IPS-18c (cell line): ENCODE results near the gene INPP5A.
"Not testable (repeated sequence)": the region's sequence is repeated elsewhere in the genome, so short reads cannot be mapped to it uniquely, and the experiment has no call there.

ENCODE experiments used
- H3K4me3 ChIP-seq: 2 replicates; pipeline ENCODE4 v1.7.0; 2013; ENCODE audit warnings: low read depth, mild to moderate bottlenecking, low read length, moderate library complexity; ENCODE audit not compliant: insufficient read depth
- H3K9me3 ChIP-seq: one replicate; pipeline ENCODE4 v1.6.1; 2013; ENCODE audit warnings: mild to moderate bottlenecking, low read length, moderate library complexity; ENCODE audit not compliant: control insufficient read depth, insufficient read depth

The INPP5A gene

GRCh38 chr10:132500781-132501415 is 36.7 kb upstream of the INPP5A start:
- H3K9me3 ChIP-seq = no peaks in the 10 kb centered on the region

GRCh38 chr10:132502544-132503300 is 34.9 kb upstream of the INPP5A start:
- Histone ChIP-seq H3K4me3 (no peak overlapping the region), H3K9me3 (no peaks in the 10 kb centered on the region)

More at GRCh38 chr10:132500781-132501415, 36.7 kb upstream of the INPP5A start:
- no peak overlapping the region for H3K4me3 ChIP-seq

- no peak overlapping the region for H3K4me3 ChIP-seq
- no peaks in the 10 kb centered on the region for H3K9me3 ChIP-seq
These were observed 33.8 kb upstream of the INPP5A start for GRCh38 chr10:132503581-132504421.

- Histone ChIP-seq H3K9me3 (no peaks in the 10 kb centered on the region), H3K4me3 (no peak overlapping the region)
These were observed 32.9 kb upstream of the INPP5A start for GRCh38 chr10:132504501-132505272.

GRCh38 chr10:132505546-132505945 is 32.0 kb upstream of the INPP5A start:
- H3K4me3 ChIP-seq, H3K9me3 ChIP-seq: not testable (repeated sequence)

- no peak overlapping the region for H3K4me3 ChIP-seq
These were observed 30.7 kb upstream of the INPP5A start for GRCh38 chr10:132506711-132507408.

GRCh38 chr10:132507409-132507955 is 30.1 kb upstream of the INPP5A start:
- Histone ChIP-seq H3K4me3 (no peak overlapping the region), H3K9me3 (no peaks in the 10 kb centered on the region)

More at GRCh38 chr10:132506711-132507408, 30.7 kb upstream of the INPP5A start:
- no peaks in the 10 kb centered on the region for H3K9me3 ChIP-seq

- Histone ChIP-seq H3K9me3 (no peaks in the 10 kb centered on the region), H3K4me3 (no peak overlapping the region)
These were observed 29.6 kb upstream of the INPP5A start for GRCh38 chr10:132507956-132508490.

GRCh38 chr10:132508581-132509443 is 28.8 kb upstream of the INPP5A start:
- H3K4me3 ChIP-seq = no peak overlapping the region
- no peaks in the 10 kb centered on the region for H3K9me3 ChIP-seq

- no peak overlapping the region for H3K4me3 ChIP-seq
These were observed 27.9 kb upstream of the INPP5A start for GRCh38 chr10:132509506-132510173.

GRCh38 chr10:132510174-132510611 is 27.4 kb upstream of the INPP5A start:
- no peaks in the 10 kb centered on the region for H3K9me3 ChIP-seq
- H3K4me3 ChIP-seq = no peak overlapping the region

More at GRCh38 chr10:132509506-132510173, 27.9 kb upstream of the INPP5A start:
- no peaks in the 10 kb centered on the region for H3K9me3 ChIP-seq

GRCh38 chr10:132511121-132512051 is 26.2 kb upstream of the INPP5A start:
- no peaks in the 10 kb centered on the region for H3K9me3 ChIP-seq
- no peak overlapping the region for H3K4me3 ChIP-seq

GRCh38 chr10:132512052-132512442 is 25.5 kb upstream of the INPP5A start:
- Histone ChIP-seq H3K9me3 (no peaks in the 10 kb centered on the region), H3K4me3 (no peak overlapping the region)
